H1 (cell line): ENCODE measurements around the gene KPNA6. TPM values are rescaled to one million over a fixed set of nuclear protein-coding genes. Genes with fewer than 3 reads are reported as not detected.

Experiments
- CHD7 ChIP-seq: fragments of 300-600 bp; sonication (generic); IDR thresholded peaks from 2 replicates; pipeline ENCODE4 v1.7.1; 2012; ENCODE audit warnings: low read length, moderate library complexity, mild to moderate bottlenecking, inconsistent platforms; ENCODE audit not compliant: insufficient replicate concordance
- EGR1 ChIP-seq: IDR thresholded peaks from 2 replicates; pipeline ENCODE4 v1.6.1; 2011; ENCODE audit warnings: low read depth, low read length, borderline replicate concordance
- PHF8 ChIP-seq: fragments of 200-600 bp; sonication (generic); conservative IDR thresholded peaks from 2 replicates; pipeline ENCODE4 v1.7.1; 2012; ENCODE audit warnings: low read depth, mild to moderate bottlenecking, inconsistent platforms, low read length, moderate library complexity
- polyA plus RNA-seq, 7 experiments: library from polyadenylated mRNA; depleted of rRNA in 3 of 7; stranded (reverse) in 5 of 7; unstranded in 2 of 7; fragments of >200 nt in 5 of 7; fragments of 200-250 nt in 2 of 7; gene quantifications; 1 replicate in 5 of 7; 2 replicates in 1 of 7; 4 replicates in 1 of 7; pipeline versions ENCODE4 v1.2.1 to v1.2.3, GENCODE V29; 2011 to 2013; ENCODE audit warnings: missing spikeins in 2 of 7, mixed read lengths in 2 of 7
- total RNA-seq: library from RNA; stranded (reverse); fragmentation: NEBNext Ultra II Directional; extraction: Animal tissue kit (Norgen Biotek cat#: 25700); gene quantifications from 2 replicates; pipeline ENCODE4 v1.2.1, GENCODE V29; 2021

Gene KPNA6
- total and polyA plus RNA-seq, 2 of the 8 experiments (the other 6 are each of a cell fraction or from before 2014, with no cell fraction given) = 24.2 to 120 TPM

GRCh38 chr1:32114420-32114819 is 6.6 kb downstream of the KPNA6 start (continued):
- TF ChIP-seq CHD7 (no peak), PHF8 (no peak), EGR1 (no peak)
